A549 (cell line): Measurements from ENCODE around the gene NFYC. TPM values are rescaled to one million over a fixed set of nuclear protein-coding genes. Genes with fewer than 3 reads are reported as not detected.

ENCODE experiments used
- ATAC-seq, 2 experiments: fragments of 200-7000 bp in 1 of 2; fragments of >200 bp in 1 of 2; cut with Nextera tagmentation in 1 of 2; cut with Tn5 transposase in 1 of 2; 3 replicates each; pipeline versions ENCODE4 v1.8.0 to v1.9.1; 2018 to 2020; ENCODE audit warnings: mild to moderate bottlenecking in 1 of 2, moderate library complexity in 1 of 2
- CTCF ChIA-PET: fragments of 300-600 bp; sonication (Branson Sonifier 250); formaldehyde crosslinking; extraction: SDS; loops from one replicate; lab custom pipeline; 2021; ENCODE audit warnings: antibody characterized with exemption, inconsistent platforms; lab: Yijun Ruan, JAX
- POLR2A ChIA-PET: fragments of 350-600 bp; formaldehyde crosslinking; extraction: SDS; loops from one replicate; lab custom pipeline; 2021; ENCODE audit warnings: antibody characterized with exemption, inconsistent platforms; lab: Yijun Ruan, JAX
- DNase-seq, 2 experiments: peaks; one replicate each; pipeline versions ENCODE4 v3.0.0 to v3.0.0-alpha.2; 2011 to 2016; ENCODE audit warnings: low read depth in 1 of 2, low spot score in 1 of 2
- FAIRE-seq: peaks from 2 replicates; lab custom pipeline; 2011; peaks lifted over from hg19 to GRCh38; lab: Jason Lieb, UNC
- H3K27ac ChIP-seq, 2 experiments: fragments of >200 bp; sonication (Bioruptor Twin); formaldehyde crosslinking; 3 replicates each; pipeline ENCODE4 v1.5.1; 2016 to 2017
- H3K4me1 ChIP-seq: fragments of >200 bp; sonication (Bioruptor Twin); formaldehyde crosslinking; 3 replicates; pipeline ENCODE4 v1.6.1; 2016
- H3K4me2 ChIP-seq: fragments of >200 bp; sonication (Bioruptor Twin); formaldehyde crosslinking; 3 replicates; pipeline ENCODE4 v1.6.1; 2016
- H3K4me3 ChIP-seq: fragments of >200 bp; sonication (Bioruptor Twin); formaldehyde crosslinking; 3 replicates; pipeline ENCODE4 v1.5.1; 2016
- H3K9me3 ChIP-seq: fragments of >200 bp; sonication (Bioruptor Twin); formaldehyde crosslinking; 3 replicates; pipeline ENCODE4 v1.6.1; 2016
- CBX2 ChIP-seq: fragments of 200-600 bp; sonication (generic); IDR thresholded peaks from 2 replicates; pipeline ENCODE4 v1.6.1; 2016; ENCODE audit warnings: low read depth, mild to moderate bottlenecking, borderline replicate concordance
- FOSL2 ChIP-seq, 2 experiments: fragments of 450-650 bp in 1 of 2; fragments of >200 bp in 1 of 2; sonication (Bioruptor Twin) in 1 of 2; formaldehyde crosslinking; IDR thresholded peaks; 2 replicates each; pipeline versions ENCODE4 v1.5.0 to v1.6.1; 2016 to 2020; ENCODE audit warnings: mild to moderate bottlenecking in 1 of 2, moderate library complexity in 1 of 2
- HOXA7 ChIP-seq: fragments of 250-450 bp; sonication (Bioruptor Pico); IDR thresholded peaks from 2 replicates; pipeline ENCODE4 v1.5.0; 2020; ENCODE audit warnings: mild to moderate bottlenecking, moderate library complexity
- HOXB5 ChIP-seq: fragments of 250-450 bp; sonication (Bioruptor Pico); IDR thresholded peaks from 2 replicates; pipeline ENCODE4 v1.5.0; 2020; ENCODE audit warnings: mild to moderate bottlenecking, moderate library complexity
- JUN ChIP-seq, 2 experiments: fragments of >200 bp; sonication (Bioruptor Twin); formaldehyde crosslinking; IDR thresholded peaks; 2 replicates in 1 of 2; 3 replicates in 1 of 2; pipeline ENCODE4 v1.6.1; 2016 to 2017
- KDM5A ChIP-seq: fragments of 200-600 bp; sonication (generic); IDR thresholded peaks from 2 replicates; pipeline ENCODE4 v1.6.1; 2016; ENCODE audit warnings: antibody characterized with exemption, mild to moderate bottlenecking
- PHF8 ChIP-seq: fragments of 200-600 bp; sonication (generic); IDR thresholded peaks from 2 replicates; pipeline ENCODE4 v1.6.1; 2016; ENCODE audit warnings: low read depth, mild to moderate bottlenecking, antibody characterized with exemption, moderate library complexity, borderline replicate concordance
- POLR2AphosphoS2 ChIP-seq: conservative IDR thresholded peaks from 2 replicates; pipeline ENCODE4 v1.6.1; 2012; ENCODE audit warnings: low read length, improper control_type of control experiment, inconsistent platforms
- SREBF2 ChIP-seq: fragments of 450-650 bp; IDR thresholded peaks from 2 replicates; pipeline ENCODE4 v1.6.1; 2014; ENCODE audit warnings: mild to moderate bottlenecking, moderate library complexity
- TFCP2L1 ChIP-seq: fragments of 250-450 bp; sonication (Bioruptor Pico); IDR thresholded peaks from 2 replicates; pipeline ENCODE4 v1.5.0; 2021; ENCODE audit warnings: mild to moderate bottlenecking
- ZFP36 ChIP-seq: fragments of 450-650 bp; IDR thresholded peaks from 2 replicates; pipeline ENCODE4 v1.6.1; 2014; ENCODE audit warnings: borderline replicate concordance; ENCODE audit not compliant: partially characterized antibody
- ZNF302 ChIP-seq: fragments of 250-450 bp; sonication (Bioruptor Pico); IDR thresholded peaks from 2 replicates; pipeline ENCODE4 v1.9.0; 2021; ENCODE audit warnings: inconsistent platforms, mild to moderate bottlenecking, moderate library complexity
- WGBS: methylation state at CpG from one replicate; pipeline ENCODE4 v1.1.6; 2017; ENCODE audit errors: missing lambda C conversion rate; 5-methylcytosine and 5-hydroxymethylcytosine counted together
- polyA plus RNA-seq, 4 experiments: library from polyadenylated mRNA; depleted of rRNA in 3 of 4; stranded (reverse); fragments of >200 nt; fragmentation: RNase III in 1 of 4; extraction: RNeasy Plus Mini Kit Qiagen cat#74134 plus additional on column Dnase treatment in 1 of 4; gene quantifications; 2 replicates in 3 of 4; 3 replicates in 1 of 4; pipeline ENCODE4 v1.2.3, GENCODE V29; 2011 to 2017
- TF ChIP-seq, protein P1 (sequence below): IDR thresholded peaks from 2 replicates; pipeline ENCODE4 v1.6.1; 2012; ENCODE audit warnings: low read depth, borderline replicate concordance
- TF ChIP-seq, protein P2 (sequence below): fragments of 450-650 bp; IDR thresholded peaks from 2 replicates; pipeline ENCODE4 v1.6.1; 2014; ENCODE audit warnings: antibody characterized with exemption
- TF ChIP-seq, protein P3 (sequence below): fragments of >200 bp; sonication (Bioruptor Twin); formaldehyde crosslinking; IDR thresholded peaks from 3 replicates; pipeline ENCODE4 v1.5.1; 2016
- TF ChIP-seq, protein P4 (sequence below): fragments of >200 bp; sonication (Bioruptor Twin); formaldehyde crosslinking; IDR thresholded peaks from 2 replicates; pipeline ENCODE4 v1.6.1; 2016

The NFYC gene
- polyA plus RNA-seq, 2 of the 4 experiments (the other 2 are of a cell fraction) = 35.1 to 43.4 TPM

DNA sequence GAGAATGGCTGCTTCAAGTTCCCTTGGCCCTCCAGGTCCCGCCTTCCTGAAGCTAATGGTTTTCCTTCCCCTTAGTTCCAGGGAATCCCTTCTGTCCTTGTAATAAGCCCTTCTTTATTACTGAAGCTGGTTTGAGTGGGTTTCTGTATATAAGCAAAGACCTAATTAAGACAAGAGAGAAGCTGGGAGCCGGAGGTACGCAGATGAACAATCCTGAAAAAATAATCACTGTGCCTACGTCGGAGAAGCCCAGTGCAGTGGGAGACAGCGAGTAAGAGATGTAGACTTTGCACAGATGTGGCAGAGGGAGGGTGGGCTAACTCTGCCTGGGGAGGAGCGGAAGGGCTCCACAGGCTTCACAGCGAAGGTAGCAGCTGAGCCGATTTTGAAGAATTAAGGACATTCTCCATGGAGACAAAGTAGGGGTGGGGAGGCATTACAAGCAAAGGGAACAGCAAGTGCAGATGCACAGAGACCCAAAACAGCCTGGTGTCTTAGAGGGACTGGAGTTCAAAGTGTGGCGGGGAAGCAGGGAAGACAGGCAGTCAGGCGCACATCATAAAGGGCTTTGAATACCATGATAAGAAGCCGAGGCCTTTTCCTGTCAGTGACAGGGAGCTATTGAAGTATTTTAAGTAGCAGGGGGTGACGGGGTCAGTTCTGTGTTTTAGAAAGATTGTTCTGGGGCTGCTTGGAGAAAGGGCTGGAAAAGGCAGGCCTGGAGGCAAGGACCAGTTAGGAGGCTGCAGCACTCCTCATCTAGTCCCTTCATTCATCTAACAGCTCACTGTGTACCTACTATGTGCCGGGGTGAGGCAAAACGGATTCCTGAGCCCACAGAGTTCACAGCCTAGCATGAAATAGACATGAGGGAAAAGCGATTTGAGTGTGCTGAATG is 32.5 kb upstream of the NFYC start:
- WGBS = 74% methylated on average over 16 of the region's 16 CpGs
- ChIA-PET CTCF (no interaction called here), POLR2A (no interaction called here)
- no peak overlapping the region for H3K27ac ChIP-seq
- H3K4me1 ChIP-seq = peaks cover 7% of the 10 kb centered on the region
- no peak overlapping the region for H3K4me3 ChIP-seq
- no peaks in the 10 kb centered on the region for H3K9me3 ChIP-seq
- FAIRE-seq (no peak), ATAC-seq (no peak), DNase-seq (no peak)
- TF ChIP-seq ZNF302 (CRISPR knock-in tag) (no peak), FOSL2 (IDR thresholded peaks at IDR 0.05) (no peak), FOSL2 (CRISPR knock-in tag; IDR thresholded peaks at IDR 0.05) (no peak), SREBF2 (no peak), TFCP2L1 (CRISPR knock-in tag) (no peak)
- TF ChIP-seq, protein P1, sequence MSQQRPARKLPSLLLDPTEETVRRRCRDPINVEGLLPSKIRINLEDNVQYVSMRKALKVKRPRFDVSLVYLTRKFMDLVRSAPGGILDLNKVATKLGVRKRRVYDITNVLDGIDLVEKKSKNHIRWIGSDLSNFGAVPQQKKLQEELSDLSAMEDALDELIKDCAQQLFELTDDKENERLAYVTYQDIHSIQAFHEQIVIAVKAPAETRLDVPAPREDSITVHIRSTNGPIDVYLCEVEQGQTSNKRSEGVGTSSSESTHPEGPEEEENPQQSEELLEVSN = no peak
- TF ChIP-seq, protein P2, sequence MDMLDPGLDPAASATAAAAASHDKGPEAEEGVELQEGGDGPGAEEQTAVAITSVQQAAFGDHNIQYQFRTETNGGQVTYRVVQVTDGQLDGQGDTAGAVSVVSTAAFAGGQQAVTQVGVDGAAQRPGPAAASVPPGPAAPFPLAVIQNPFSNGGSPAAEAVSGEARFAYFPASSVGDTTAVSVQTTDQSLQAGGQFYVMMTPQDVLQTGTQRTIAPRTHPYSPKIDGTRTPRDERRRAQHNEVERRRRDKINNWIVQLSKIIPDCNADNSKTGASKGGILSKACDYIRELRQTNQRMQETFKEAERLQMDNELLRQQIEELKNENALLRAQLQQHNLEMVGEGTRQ = no peak
- no peak overlapping the region for H3K4me2 ChIP-seq

DNA sequence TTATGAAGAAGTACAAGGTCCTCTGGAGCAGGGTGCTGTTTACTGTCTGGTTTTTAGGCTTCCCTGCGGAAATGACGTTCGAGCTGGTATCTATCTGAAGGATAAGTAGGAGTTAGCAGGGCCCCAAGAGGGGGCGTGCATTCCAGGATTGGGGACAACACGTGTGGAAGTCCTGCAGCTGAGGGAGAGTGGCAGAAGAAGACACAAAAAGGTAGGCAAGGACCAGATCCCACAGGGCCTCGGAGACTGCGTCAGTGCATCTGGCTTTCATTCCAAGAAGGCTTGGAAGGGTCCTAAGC is 31.9 kb upstream of the NFYC start:
- TF ChIP-seq KDM5A (no peak), PHF8 (no peak), ZFP36 (no peak), HOXA7 (CRISPR knock-in tag) (no peak), HOXB5 (no peak)
- TF ChIP-seq, all 56 proteins: peak for 0
- ATAC-seq = no peak
- Histone ChIP-seq H3K4me3 (no peak overlapping the region), H3K4me1 (peaks cover 7% of the 10 kb centered on the region), H3K9me3 (no peaks in the 10 kb centered on the region), H3K27ac (no peak overlapping the region), H3K4me2 (no peak overlapping the region)
- CTCF ChIA-PET = no interaction called here
- no peak for DNase-seq
- no peak for FAIRE-seq
- POLR2A ChIA-PET = no interaction called here
- WGBS = 81% methylated on average over 7 of the region's 7 CpGs

DNA sequence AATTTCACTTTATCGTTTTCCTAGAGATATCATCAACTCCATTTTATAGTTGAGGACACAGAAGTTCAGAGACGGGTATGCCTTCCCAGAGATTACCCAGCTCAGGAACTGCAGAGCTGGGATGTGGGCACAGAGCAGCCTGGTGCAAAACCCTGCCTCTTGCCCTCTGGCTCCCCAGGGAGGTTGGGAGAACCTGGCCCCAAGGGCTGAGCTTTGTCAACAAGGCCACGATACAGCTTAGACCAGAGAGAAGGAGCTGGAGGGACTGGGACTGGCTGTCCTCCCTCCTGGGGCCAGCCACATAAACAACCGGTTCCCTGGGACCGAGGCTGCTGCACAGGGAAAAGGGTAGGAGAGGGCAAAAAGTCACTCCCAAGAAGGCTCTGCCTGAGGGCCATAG is 29.8 kb upstream of the NFYC start:
- CTCF ChIA-PET = interaction anchor here (0.6 kb wide), 1 partner anchor 111 kb away, joined by 3 read pairs; no protein-coding TSS in a partner anchor

More for the DNA sequence above, 29.8 kb upstream of the NFYC start:
- Histone ChIP-seq H3K27ac (no peak overlapping the region), H3K4me3 (no peak overlapping the region), H3K4me1 (peaks cover 12% of the 10 kb centered on the region), H3K4me2 (no peak overlapping the region), H3K9me3 (no peaks in the 10 kb centered on the region)
- ATAC-seq (no peak), DNase-seq (no peak), FAIRE-seq (no peak)
- WGBS = 83% methylated on average over 4 of the region's 5 CpGs
- POLR2A ChIA-PET = no interaction called here
- TF ChIP-seq, protein P3, sequence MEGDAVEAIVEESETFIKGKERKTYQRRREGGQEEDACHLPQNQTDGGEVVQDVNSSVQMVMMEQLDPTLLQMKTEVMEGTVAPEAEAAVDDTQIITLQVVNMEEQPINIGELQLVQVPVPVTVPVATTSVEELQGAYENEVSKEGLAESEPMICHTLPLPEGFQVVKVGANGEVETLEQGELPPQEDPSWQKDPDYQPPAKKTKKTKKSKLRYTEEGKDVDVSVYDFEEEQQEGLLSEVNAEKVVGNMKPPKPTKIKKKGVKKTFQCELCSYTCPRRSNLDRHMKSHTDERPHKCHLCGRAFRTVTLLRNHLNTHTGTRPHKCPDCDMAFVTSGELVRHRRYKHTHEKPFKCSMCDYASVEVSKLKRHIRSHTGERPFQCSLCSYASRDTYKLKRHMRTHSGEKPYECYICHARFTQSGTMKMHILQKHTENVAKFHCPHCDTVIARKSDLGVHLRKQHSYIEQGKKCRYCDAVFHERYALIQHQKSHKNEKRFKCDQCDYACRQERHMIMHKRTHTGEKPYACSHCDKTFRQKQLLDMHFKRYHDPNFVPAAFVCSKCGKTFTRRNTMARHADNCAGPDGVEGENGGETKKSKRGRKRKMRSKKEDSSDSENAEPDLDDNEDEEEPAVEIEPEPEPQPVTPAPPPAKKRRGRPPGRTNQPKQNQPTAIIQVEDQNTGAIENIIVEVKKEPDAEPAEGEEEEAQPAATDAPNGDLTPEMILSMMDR = no peak
- TF ChIP-seq, protein P2 = no peak
- TF ChIP-seq CBX2 (no peak), POLR2AphosphoS2 (no peak), JUN (IDR thresholded peaks at IDR 0.05) (no peak)
- TF ChIP-seq, protein P4, sequence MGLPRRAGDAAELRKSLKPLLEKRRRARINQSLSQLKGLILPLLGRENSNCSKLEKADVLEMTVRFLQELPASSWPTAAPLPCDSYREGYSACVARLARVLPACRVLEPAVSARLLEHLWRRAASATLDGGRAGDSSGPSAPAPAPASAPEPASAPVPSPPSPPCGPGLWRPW = no peak
